Urinary bladder (tissue), 4 donors: ENCODE measurements around the gene TET1. TPM values are rescaled to one million over a fixed set of nuclear protein-coding genes. Genes with fewer than 3 reads are reported as not detected.
"Not testable (repeated sequence)": the region's sequence is repeated elsewhere in the genome, so short reads cannot be mapped to it uniquely, and the experiment has no call there.

Experiments used
- DNase-seq: peaks from one replicate; pipeline ENCODE4 v3.0.0-alpha.2; 2015; ENCODE audit errors: extremely low spot score
- H3K27ac ChIP-seq: one replicate; pipeline ENCODE4 v1.5.1; 2013; ENCODE audit warnings: low read depth, mild to moderate bottlenecking, moderate library complexity
- H3K36me3 ChIP-seq: one replicate; pipeline ENCODE4 v1.6.1; 2013; ENCODE audit warnings: mild to moderate bottlenecking, moderate library complexity; ENCODE audit not compliant: insufficient read depth
- H3K4me1 ChIP-seq: one replicate; pipeline ENCODE4 v1.6.1; 2013; ENCODE audit warnings: mild to moderate bottlenecking, moderate library complexity; ENCODE audit not compliant: insufficient read depth
- H3K4me3 ChIP-seq: one replicate; pipeline ENCODE4 v1.5.1; 2013; ENCODE audit warnings: low read depth, low read length
- WGBS: extraction: QIAGEN DNeasy Blood & Tissue Kit; methylation state at CpG from one replicate; pipeline ENCODE4 v1.1.7; 2013; 5-methylcytosine and 5-hydroxymethylcytosine counted together
- polyA plus RNA-seq: library from polyadenylated mRNA; stranded (reverse); fragments of 200-250 nt; gene quantifications from one replicate; pipeline ENCODE4 v1.2.3, GENCODE V29; 2013
- total RNA-seq: library from RNA; depleted of rRNA; stranded (reverse); fragments of >200 nt; gene quantifications from one replicate; pipeline ENCODE4 v1.2.3, GENCODE V29; 2014
- donor health status: healthy with polysubstance abuse.
- donor health status: healthy.

Gene TET1
- total and polyA plus RNA-seq, 2 donors = 0.53 to 41.6 TPM

- Histone ChIP-seq H3K4me1 (no peaks in the 10 kb centered on the region), H3K36me3 (no peaks in the 10 kb centered on the region), H3K4me3 (no peak overlapping the region), H3K27ac (no peak overlapping the region)
- WGBS = 78% methylated on average over 2 of the region's 2 CpGs
- no peak for DNase-seq
These were observed 18.8 kb downstream of the TET1 start for GRCh38 chr10:68578974-68579373.

DNA sequence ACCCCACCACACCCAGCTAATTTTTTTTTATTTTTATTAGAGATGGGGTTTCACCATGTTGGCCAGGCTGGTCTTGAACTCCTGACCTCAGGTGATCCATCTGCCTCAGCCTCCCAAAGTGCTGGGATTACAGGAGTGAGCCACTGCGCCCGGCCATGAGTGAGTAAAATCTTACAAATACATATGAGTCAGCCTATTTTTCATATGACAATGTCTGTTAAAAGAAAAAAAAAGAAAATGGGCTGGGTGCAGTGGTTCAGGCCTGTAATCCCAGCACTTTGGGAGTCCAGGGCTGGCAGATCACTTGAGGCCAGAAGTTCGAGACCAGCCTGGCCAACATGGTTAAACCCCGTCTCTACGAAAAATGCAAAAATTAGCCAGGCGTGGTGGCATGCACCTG is 24.1 kb downstream of the TET1 start:
- not testable (repeated sequence) for H3K4me1 ChIP-seq, DNase-seq, H3K4me3 ChIP-seq, H3K27ac ChIP-seq, H3K36me3 ChIP-seq
- 95% methylated on average over 6 of the region's 6 CpGs for WGBS

DNA sequence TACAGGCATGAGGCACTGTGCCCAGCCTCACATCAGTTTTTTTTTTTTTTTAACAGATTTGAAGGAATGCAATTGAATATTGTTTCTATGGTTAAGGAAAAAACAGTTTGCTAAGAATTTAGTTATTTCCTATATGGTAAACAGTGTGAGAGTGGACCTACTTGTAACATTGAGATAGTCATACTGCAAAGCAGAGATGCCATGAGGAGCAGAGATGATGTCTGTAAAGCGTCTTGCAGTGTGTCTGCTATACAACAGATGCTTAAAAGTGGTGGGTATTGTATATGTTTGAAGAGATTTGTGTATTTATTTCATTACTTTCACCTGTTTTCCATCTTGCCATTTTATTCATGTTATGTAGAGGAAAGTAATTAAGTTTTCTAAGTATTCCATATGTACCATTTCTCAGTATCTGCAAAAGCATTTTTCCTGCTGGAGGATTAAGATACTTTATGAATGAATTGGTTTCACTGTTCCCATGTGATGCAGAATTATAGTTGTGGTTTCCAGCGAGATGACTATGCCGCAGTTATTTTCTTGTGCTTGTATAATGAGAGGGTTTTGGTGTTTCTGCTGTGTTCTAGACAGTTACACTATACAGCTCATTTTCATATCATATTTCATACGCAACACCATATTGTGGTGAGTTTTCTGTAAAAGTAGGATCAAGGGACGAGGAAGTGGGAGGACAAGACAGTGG is 26.6 kb downstream of the TET1 start:
- H3K36me3 ChIP-seq = no peaks in the 10 kb centered on the region
- WGBS = 83% methylated on average over 5 of the region's 5 CpGs
- no peak overlapping the region for H3K4me3 ChIP-seq
- H3K27ac ChIP-seq = no peak overlapping the region
- no peak for DNase-seq
- no peaks in the 10 kb centered on the region for H3K4me1 ChIP-seq

DNA sequence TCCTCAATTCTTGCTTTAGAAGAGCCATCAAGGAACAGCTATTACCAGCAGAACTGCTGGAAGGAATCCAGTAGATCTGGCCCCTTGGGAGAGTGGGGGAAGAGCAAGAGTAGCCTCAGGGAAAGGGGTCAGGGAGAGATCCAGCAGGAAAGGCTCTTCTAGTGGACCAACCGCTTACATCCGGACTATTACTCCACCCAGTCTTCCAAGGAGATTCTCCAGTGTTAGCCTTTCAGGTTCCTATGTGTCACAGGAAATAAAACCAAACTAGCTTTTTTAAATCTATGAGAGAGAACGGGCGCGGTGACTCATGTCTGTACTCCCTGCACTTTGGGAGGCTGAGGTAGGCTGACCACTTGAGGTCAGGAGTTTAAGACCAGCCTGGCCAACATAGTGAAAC is 34.3 kb downstream of the TET1 start:
- no peak overlapping the region for H3K27ac ChIP-seq
- WGBS = 60% methylated on average over 5 of the region's 5 CpGs

GRCh38 chr10:68595513-68595912 is 35.4 kb downstream of the TET1 start:
- Histone ChIP-seq H3K4me1 (no peaks in the 10 kb centered on the region), H3K27ac (no peak overlapping the region), H3K4me3 (no peak overlapping the region), H3K36me3 (no peaks in the 10 kb centered on the region)
- no peak for DNase-seq
- WGBS = over 99% methylated on average over 6 of the region's 6 CpGs

More for the DNA sequence above, 34.3 kb downstream of the TET1 start:
- no peak for DNase-seq
- H3K4me1 ChIP-seq = no peaks in the 10 kb centered on the region
- no peaks in the 10 kb centered on the region for H3K36me3 ChIP-seq
- no peak overlapping the region for H3K4me3 ChIP-seq

DNA sequence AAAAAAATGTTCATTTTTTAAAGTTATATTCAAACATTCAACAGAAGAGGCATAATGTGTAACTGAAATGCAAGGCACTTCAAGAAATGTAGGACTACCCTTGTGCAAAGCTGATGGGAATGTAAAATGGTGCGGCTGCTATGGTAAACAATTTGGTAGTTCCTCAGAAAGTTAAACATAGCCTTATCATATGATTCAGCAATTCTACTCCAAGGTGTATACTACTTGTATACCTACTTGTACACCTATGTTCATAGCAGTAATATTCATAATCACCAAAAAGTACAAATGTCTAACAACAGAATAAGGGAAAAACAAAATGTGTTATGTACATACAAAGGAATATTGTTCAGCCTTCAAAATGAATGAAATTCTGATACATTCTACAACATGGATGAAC is 37.3 kb downstream of the TET1 start:
- 98% methylated on average over 1 of the region's 1 CpG for WGBS
- H3K4me3 ChIP-seq = no peak overlapping the region
- H3K36me3 ChIP-seq = no peaks in the 10 kb centered on the region
- no peaks in the 10 kb centered on the region for H3K4me1 ChIP-seq
- no peak overlapping the region for H3K27ac ChIP-seq
- no peak for DNase-seq

DNA sequence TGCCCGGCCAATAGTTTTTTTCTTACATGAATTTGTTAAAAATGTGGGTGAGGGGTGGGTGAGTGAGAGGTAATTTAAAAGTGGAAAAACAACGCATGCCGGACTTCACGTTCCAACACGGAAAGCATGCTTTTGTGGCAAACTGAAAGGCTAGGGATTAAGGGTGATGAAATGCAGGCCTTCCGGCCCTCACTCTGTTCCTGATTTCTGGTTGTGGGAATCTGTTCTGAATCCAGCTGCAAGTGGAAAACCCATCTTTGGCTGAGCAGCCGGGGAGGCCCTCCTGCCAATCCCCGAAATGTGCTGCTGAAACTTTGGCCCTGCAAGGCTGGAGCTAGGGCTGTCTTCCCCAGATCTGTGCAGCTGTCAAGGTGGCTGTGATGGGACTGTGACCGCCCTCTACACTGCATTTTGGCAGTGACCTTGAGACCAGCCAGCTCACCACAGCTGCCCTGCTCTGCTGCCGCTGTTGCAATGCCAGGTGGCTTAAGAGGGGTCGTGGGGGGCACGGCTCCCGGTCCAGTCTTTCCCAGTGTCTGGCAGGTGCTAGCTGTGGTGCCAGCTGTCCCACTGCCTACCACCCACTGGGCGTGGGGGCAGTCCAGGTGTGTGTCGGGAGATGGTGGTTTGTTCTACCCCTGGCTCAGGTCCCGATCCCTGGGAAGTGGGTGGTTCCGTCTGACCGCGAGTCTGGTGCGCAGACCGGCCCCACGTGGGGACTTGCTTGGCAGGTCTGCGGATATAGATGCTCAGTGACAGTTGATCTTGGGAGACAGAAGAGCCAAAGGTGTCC is 39.0 kb downstream of the TET1 start:
- H3K4me3 ChIP-seq = no peak overlapping the region
- no peaks in the 10 kb centered on the region for H3K36me3 ChIP-seq
- H3K4me1 ChIP-seq = no peaks in the 10 kb centered on the region
- WGBS = 20% methylated on average over 23 of the region's 23 CpGs
- H3K27ac ChIP-seq = no peak overlapping the region
- no peak for DNase-seq

- 16% methylated on average over 3 of the region's 3 CpGs for WGBS
- Histone ChIP-seq H3K27ac (no peak overlapping the region), H3K4me1 (no peaks in the 10 kb centered on the region), H3K4me3 (peak overlapping the region; percentile 29), H3K36me3 (no peaks in the 10 kb centered on the region)
- DNase-seq = no peak
These were observed 39.6 kb downstream of the TET1 start for GRCh38 chr10:68599771-68600040.

GRCh38 chr10:68600041-68600778 is 40.1 kb downstream of the TET1 start:
- WGBS = 3% methylated on average over 17 of the region's 17 CpGs
- Histone ChIP-seq H3K36me3 (no peaks in the 10 kb centered on the region), H3K27ac (no peak overlapping the region), H3K4me3 (peak overlapping the region; percentile 29), H3K4me1 (no peaks in the 10 kb centered on the region)
- DNase-seq = peak; percentile 87

- H3K27ac ChIP-seq = no peak overlapping the region
- no peak overlapping the region for H3K4me3 ChIP-seq
- H3K36me3 ChIP-seq = no peaks in the 10 kb centered on the region
- H3K4me1 ChIP-seq = no peaks in the 10 kb centered on the region
- 50% methylated on average over 2 of the region's 2 CpGs for WGBS
- no peak for DNase-seq
These were observed 41.5 kb downstream of the TET1 start for GRCh38 chr10:68601501-68602265.

DNA sequence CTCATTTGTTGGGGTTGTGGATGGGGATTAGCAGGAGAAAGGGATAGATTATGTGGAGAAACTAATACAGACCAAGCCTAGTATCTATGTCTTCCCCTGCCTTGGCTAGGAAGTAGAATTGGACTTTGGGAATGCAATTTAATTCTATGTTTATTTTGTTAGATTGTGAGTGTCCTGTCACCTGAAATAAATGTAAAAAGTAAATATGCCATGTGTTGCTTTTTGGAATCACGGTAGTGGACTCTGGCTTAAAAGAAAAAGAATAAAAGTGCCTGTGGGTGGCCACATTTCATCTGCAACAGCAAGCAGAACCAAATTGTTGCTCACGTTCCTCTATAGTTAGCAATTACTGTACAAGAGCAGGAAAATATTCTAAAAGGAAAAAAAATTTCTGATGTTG is 42.3 kb downstream of the TET1 start:
- Histone ChIP-seq H3K36me3 (no peaks in the 10 kb centered on the region), H3K4me3 (no peak overlapping the region), H3K27ac (no peak overlapping the region), H3K4me1 (no peaks in the 10 kb centered on the region)
- 55% methylated on average over 2 of the region's 2 CpGs for WGBS
- no peak for DNase-seq

GRCh38 chr10:68603766-68604165 is 43.6 kb downstream of the TET1 start:
- no peaks in the 10 kb centered on the region for H3K36me3 ChIP-seq
- no peaks in the 10 kb centered on the region for H3K4me1 ChIP-seq
- H3K27ac ChIP-seq = no peak overlapping the region
- DNase-seq = no peak
- H3K4me3 ChIP-seq = no peak overlapping the region
- WGBS = 97% methylated on average over 3 of the region's 3 CpGs

GRCh38 chr10:68604441-68604840 is 44.3 kb downstream of the TET1 start:
- Histone ChIP-seq H3K36me3 (no peaks in the 10 kb centered on the region), H3K27ac (no peak overlapping the region), H3K4me3 (no peak overlapping the region), H3K4me1 (no peaks in the 10 kb centered on the region)
- no peak for DNase-seq
- WGBS = 96% methylated on average over 1 of the region's 1 CpG
